Left lobe of liver (tissue), 2 donors: ENCODE results near the gene IGFL2. TPM values are rescaled to one million over a fixed set of nuclear protein-coding genes. Genes with fewer than 3 reads are reported as not detected.
"Not testable (repeated sequence)": the region's sequence is repeated elsewhere in the genome, so short reads cannot be mapped to it uniquely, and the experiment has no call there.

Experiments used
- ATAC-seq: fragments of 200-7000 bp; cut with Tn5 transposase; one replicate; pipeline ENCODE4 v1.9.1; 2020; ENCODE audit warnings: mild to moderate bottlenecking, moderate library complexity
- DNase-seq: peaks from one replicate; pipeline ENCODE4 v3.0.0-alpha.2; 2020; ENCODE audit warnings: low spot score
- total RNA-seq: library from RNA; stranded (reverse); gene quantifications from one replicate; pipeline ENCODE4 v1.2.1, GENCODE V29; 2021
- donor health status: DM: no; HTN: no; CAD: no; lungs with moderate emphysema.
- donor health status: DM: no; HTN: yes; CAD: no.

Gene IGFL2
- total RNA-seq, 1 donor from 2014 or later = not detected

- DNase-seq (no peak), ATAC-seq (no peak)
Observed at GRCh38 chr19:46206682-46207081, 58.6 kb downstream of the IGFL2 start.

- not testable (repeated sequence) for DNase-seq
- ATAC-seq = peak; percentile 69
Observed at GRCh38 chr19:46207858-46208257, 59.8 kb downstream of the IGFL2 start.

- DNase-seq (no peak), ATAC-seq (no peak)
Observed at GRCh38 chr19:46209051-46209450, 61.0 kb downstream of the IGFL2 start.

- ATAC-seq (no peak), DNase-seq (no peak)
Observed at GRCh38 chr19:46209472-46209871, 61.4 kb downstream of the IGFL2 start.

- ATAC-seq (no peak), DNase-seq (no peak)
Observed at GRCh38 chr19:46210669-46211068, 62.6 kb downstream of the IGFL2 start.

Other genes starting within 250 kb of the IGFL2 start
- 5.0 TPM for gene MYPOP, start 245.6 kb upstream of the IGFL2 start, total RNA-seq
- gene NANOS2, start 233.5 kb upstream of the IGFL2 start, total RNA-seq = not detected
- gene NOVA2, start 174.4 kb upstream of the IGFL2 start, total RNA-seq = 2.0 TPM
- 11.1 TPM for gene CCDC61, start 152.8 kb upstream of the IGFL2 start, total RNA-seq
- gene PGLYRP1, start 125.2 kb upstream of the IGFL2 start, total RNA-seq = 0.43 TPM
- gene IGFL4, start 107.2 kb upstream of the IGFL2 start, total RNA-seq = not detected
- not detected for gene IGFL3, start 23.6 kb upstream of the IGFL2 start, total RNA-seq
- gene IGFL1, start 81.5 kb downstream of the IGFL2 start, total RNA-seq = not detected
- 8.9 TPM for gene HIF3A, start 148.8 kb downstream of the IGFL2 start, total RNA-seq
- gene PPP5C, start 198.8 kb downstream of the IGFL2 start, total RNA-seq = 35.5 TPM